ENCODE measurements around the gene ARHGAP26. TPM values are rescaled to one million over a fixed set of nuclear protein-coding genes. Genes with fewer than 3 reads are reported as not detected.
"Not testable (repeated sequence)": the region's sequence is repeated elsewhere in the genome, so short reads cannot be mapped to it uniquely, and the experiment has no call there.

The ARHGAP26 gene
- total RNA-seq, 2 donors from 2014 or later, result 21.3 to 22.7 TPM

- H3K27me3 Mint-ChIP-seq, result no peaks in the 10 kb centered on the region
- no peaks in the 10 kb centered on the region for H3K36me3 Mint-ChIP-seq (ENCODE audit: low read depth)
- DNase-seq (no peak), ATAC-seq (no peak)
- no peak overlapping the region for H3K4me3 Mint-ChIP-seq
- H3K4me1 Mint-ChIP-seq, result peaks cover 2% of the 10 kb centered on the region
- H3K9me3 ChIP-seq (ENCODE audit: control insufficient read depth, low read length, poor library complexity, severe bottlenecking), result no peaks in the 10 kb centered on the region
- H3K27ac Mint-ChIP-seq, result no peak overlapping the region
Observed at GRCh38 chr5:142918959-142919635, 148.9 kb downstream of the ARHGAP26 start.

- no peak overlapping the region for H3K27ac Mint-ChIP-seq
- no peak for DNase-seq
- H3K4me1 Mint-ChIP-seq, result peaks cover 14% of the 10 kb centered on the region
- no peak for ATAC-seq
- H3K36me3 Mint-ChIP-seq (ENCODE audit: low read depth), result no peaks in the 10 kb centered on the region
- no peak overlapping the region for H3K4me3 Mint-ChIP-seq
- no peaks in the 10 kb centered on the region for H3K9me3 ChIP-seq (ENCODE audit: control insufficient read depth, low read length, poor library complexity, severe bottlenecking)
- no peaks in the 10 kb centered on the region for H3K27me3 Mint-ChIP-seq
Observed at GRCh38 chr5:142920849-142921612, 150.9 kb downstream of the ARHGAP26 start.

GRCh38 chr5:142922223-142922952 lies 152.2 kb downstream of the ARHGAP26 start:
- Mint-ChIP-seq H3K27ac (peak overlapping the region; percentile 57), H3K4me1 (peaks cover 17% of the 10 kb centered on the region), H3K27me3 (no peaks in the 10 kb centered on the region)

GRCh38 chr5:142924135-142924883 lies 154.1 kb downstream of the ARHGAP26 start:
- Mint-ChIP-seq H3K4me1 (peaks cover 17% of the 10 kb centered on the region), H3K4me3 (no peak overlapping the region), H3K27me3 (no peaks in the 10 kb centered on the region), H3K36me3 (ENCODE audit: low read depth) (no peaks in the 10 kb centered on the region), H3K27ac (peak overlapping the region; percentile 74)
- H3K9me3 ChIP-seq (ENCODE audit: control insufficient read depth, low read length, poor library complexity, severe bottlenecking), result no peaks in the 10 kb centered on the region
- no peak for ATAC-seq
- DNase-seq, result no peak

More at GRCh38 chr5:142922223-142922952, 152.2 kb downstream of the ARHGAP26 start:
- no peaks in the 10 kb centered on the region for H3K9me3 ChIP-seq (ENCODE audit: control insufficient read depth, low read length, poor library complexity, severe bottlenecking)
- ATAC-seq (peak; percentile 35), DNase-seq (no peak)
- Mint-ChIP-seq H3K4me3 (no peak overlapping the region), H3K36me3 (ENCODE audit: low read depth) (no peaks in the 10 kb centered on the region)

GRCh38 chr5:142925795-142926194 lies 155.6 kb downstream of the ARHGAP26 start:
- no peaks in the 10 kb centered on the region for H3K9me3 ChIP-seq (ENCODE audit: control insufficient read depth, low read length, poor library complexity, severe bottlenecking)
- no peak overlapping the region for H3K4me3 Mint-ChIP-seq
- H3K27me3 Mint-ChIP-seq, result no peaks in the 10 kb centered on the region
- DNase-seq (no peak), ATAC-seq (no peak)
- peaks cover 2% of the 10 kb centered on the region for H3K36me3 Mint-ChIP-seq (ENCODE audit: low read depth)
- peak overlapping the region; percentile 10 for H3K27ac Mint-ChIP-seq
- H3K4me1 Mint-ChIP-seq, result peaks cover 20% of the 10 kb centered on the region

- Mint-ChIP-seq H3K27ac (peak overlapping the region; percentile 27), H3K36me3 (ENCODE audit: low read depth) (peaks cover 4% of the 10 kb centered on the region), H3K4me1 (peaks cover 20% of the 10 kb centered on the region), H3K4me3 (no peak overlapping the region), H3K27me3 (no peaks in the 10 kb centered on the region)
- ATAC-seq (no peak), DNase-seq (no peak)
- no peaks in the 10 kb centered on the region for H3K9me3 ChIP-seq (ENCODE audit: control insufficient read depth, low read length, poor library complexity, severe bottlenecking)
Observed at GRCh38 chr5:142926549-142926948, 156.4 kb downstream of the ARHGAP26 start.

- H3K4me1 Mint-ChIP-seq, result peaks cover 20% of the 10 kb centered on the region
- H3K36me3 Mint-ChIP-seq (ENCODE audit: low read depth); H3K4me3 Mint-ChIP-seq; H3K27me3 Mint-ChIP-seq; DNase-seq; H3K27ac Mint-ChIP-seq; ATAC-seq; H3K9me3 ChIP-seq (ENCODE audit: control insufficient read depth, low read length, poor library complexity, severe bottlenecking): not testable (repeated sequence)
Observed at GRCh38 chr5:142928999-142929398, 158.8 kb downstream of the ARHGAP26 start.

- ATAC-seq (no peak), DNase-seq (no peak)
Observed at GRCh38 chr5:142929587-142929986, 159.4 kb downstream of the ARHGAP26 start.

GRCh38 chr5:142930395-142931110 lies 160.4 kb downstream of the ARHGAP26 start:
- H3K27ac Mint-ChIP-seq, result no peak overlapping the region
- H3K36me3 Mint-ChIP-seq (ENCODE audit: low read depth), result peaks cover 9% of the 10 kb centered on the region
- no peak for DNase-seq
- no peaks in the 10 kb centered on the region for H3K27me3 Mint-ChIP-seq
- ATAC-seq, result no peak
- H3K4me1 Mint-ChIP-seq, result peaks cover 10% of the 10 kb centered on the region
- no peaks in the 10 kb centered on the region for H3K9me3 ChIP-seq (ENCODE audit: control insufficient read depth, low read length, poor library complexity, severe bottlenecking)
- H3K4me3 Mint-ChIP-seq, result no peak overlapping the region

More at GRCh38 chr5:142929587-142929986, 159.4 kb downstream of the ARHGAP26 start:
- no peaks in the 10 kb centered on the region for H3K27me3 Mint-ChIP-seq
- H3K4me3 Mint-ChIP-seq, result no peak overlapping the region
- H3K4me1 Mint-ChIP-seq, result peaks cover 15% of the 10 kb centered on the region
- no peak overlapping the region for H3K27ac Mint-ChIP-seq
- no peaks in the 10 kb centered on the region for H3K9me3 ChIP-seq (ENCODE audit: control insufficient read depth, low read length, poor library complexity, severe bottlenecking)
- H3K36me3 Mint-ChIP-seq (ENCODE audit: low read depth), result peaks cover 9% of the 10 kb centered on the region

- DNase-seq, result no peak
- peaks cover 9% of the 10 kb centered on the region for H3K36me3 Mint-ChIP-seq (ENCODE audit: low read depth)
- H3K27me3 Mint-ChIP-seq, result no peaks in the 10 kb centered on the region
- peaks cover 4% of the 10 kb centered on the region for H3K4me1 Mint-ChIP-seq
- no peaks in the 10 kb centered on the region for H3K9me3 ChIP-seq (ENCODE audit: control insufficient read depth, low read length, poor library complexity, severe bottlenecking)
- no peak overlapping the region for H3K27ac Mint-ChIP-seq
- no peak overlapping the region for H3K4me3 Mint-ChIP-seq
- no peak for ATAC-seq
Observed at GRCh38 chr5:142931896-142932686, 161.9 kb downstream of the ARHGAP26 start.

- peaks cover 9% of the 10 kb centered on the region for H3K36me3 Mint-ChIP-seq (ENCODE audit: low read depth)
Observed at GRCh38 chr5:142934051-142934762, 164.0 kb downstream of the ARHGAP26 start.

More at GRCh38 chr5:142934051-142934762, 164.0 kb downstream of the ARHGAP26 start:
- Mint-ChIP-seq H3K27ac (no peak overlapping the region), H3K4me1 (peaks cover 4% of the 10 kb centered on the region), H3K4me3 (no peak overlapping the region), H3K27me3 (no peaks in the 10 kb centered on the region)
- H3K9me3 ChIP-seq (ENCODE audit: control insufficient read depth, low read length, poor library complexity, severe bottlenecking), result no peaks in the 10 kb centered on the region
- DNase-seq (no peak), ATAC-seq (no peak)
